GM19468 (cell line): ENCODE results near the gene STK33.

ENCODE experiments used
- ATAC-seq: cut with Tn5 transposase; IDR thresholded peaks from one replicate; pipeline ENCODE4 v1.9.1; 2021; ENCODE audit warnings: mild to moderate bottlenecking, moderate library complexity, moderate number of reproducible peaks; ENCODE audit not compliant: unreplicated experiment; ENCODE audit errors: extremely low read depth

STK33 gene

DNA sequence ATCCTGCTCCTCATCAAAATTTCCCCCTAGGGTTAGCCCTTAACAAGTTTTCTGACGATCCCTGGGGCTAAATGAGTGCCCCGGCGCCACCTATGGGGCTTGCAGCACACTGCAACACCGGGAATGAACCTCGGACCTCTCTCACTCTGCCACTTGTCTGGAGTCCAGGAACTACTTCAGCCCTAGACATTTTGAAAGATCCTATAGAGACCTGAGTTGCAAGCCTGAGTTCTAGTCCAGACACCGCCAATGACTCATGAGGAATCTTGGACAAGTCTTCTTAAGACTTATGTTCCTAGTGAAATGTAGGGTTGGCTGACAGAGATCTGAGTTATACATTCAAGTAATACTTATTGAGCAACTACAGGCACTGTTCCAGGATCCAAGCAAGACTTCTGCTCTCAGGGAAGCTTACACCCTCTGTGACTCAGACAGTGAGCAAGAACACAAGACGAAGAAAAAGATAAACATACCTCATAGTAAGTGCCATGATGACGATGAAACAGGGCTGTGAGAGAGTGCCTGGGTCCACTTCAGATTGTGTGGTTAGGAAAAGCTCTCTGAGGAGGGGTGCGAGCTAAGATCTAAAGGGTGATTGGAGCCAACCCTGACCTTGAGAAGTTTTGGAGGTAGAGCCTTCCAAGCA, 10.2 kb upstream of the STK33 start:
- no peak for ATAC-seq

DNA sequence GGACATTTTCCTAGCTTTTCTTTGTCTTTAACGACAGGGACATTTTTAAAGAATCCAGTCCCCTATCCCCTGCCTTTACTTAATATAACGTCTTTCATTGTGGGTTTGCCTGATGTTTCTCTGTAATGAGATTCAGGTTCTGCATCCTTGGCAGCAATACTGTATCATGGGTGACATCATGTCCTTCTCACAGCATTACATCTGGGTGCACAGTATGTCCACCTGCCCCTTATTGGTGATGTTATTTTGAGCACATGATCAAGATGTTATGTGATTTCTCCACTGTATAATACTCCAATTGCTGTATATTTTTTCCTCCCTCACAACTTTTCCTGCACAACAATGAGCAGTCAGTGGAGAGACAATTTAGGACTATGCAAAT, 9.7 kb upstream of the STK33 start:
- ATAC-seq: no peak

GRCh38 chr11:8601376-8602133, 7.5 kb upstream of the STK33 start:
- ATAC-seq: no peak

DNA sequence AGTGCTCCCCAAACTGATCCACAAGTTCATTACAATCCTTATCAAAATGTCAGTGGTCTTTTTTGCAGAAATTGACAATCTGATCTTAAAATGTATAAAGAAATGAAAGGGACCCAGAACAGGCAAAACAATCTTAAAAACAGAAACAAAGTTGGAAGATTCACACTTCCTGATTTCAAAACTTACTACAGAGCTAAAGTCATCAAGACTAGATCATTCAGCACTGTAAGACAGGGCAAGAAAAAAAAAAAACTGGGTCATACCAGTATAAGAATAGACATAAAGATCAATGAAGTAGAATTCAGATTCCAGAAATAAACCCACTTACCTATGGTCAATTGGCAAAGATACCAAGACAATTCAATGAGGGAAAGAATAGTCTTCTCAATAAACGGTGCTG, 4.5 kb upstream of the STK33 start:
- ATAC-seq: no peak

DNA sequence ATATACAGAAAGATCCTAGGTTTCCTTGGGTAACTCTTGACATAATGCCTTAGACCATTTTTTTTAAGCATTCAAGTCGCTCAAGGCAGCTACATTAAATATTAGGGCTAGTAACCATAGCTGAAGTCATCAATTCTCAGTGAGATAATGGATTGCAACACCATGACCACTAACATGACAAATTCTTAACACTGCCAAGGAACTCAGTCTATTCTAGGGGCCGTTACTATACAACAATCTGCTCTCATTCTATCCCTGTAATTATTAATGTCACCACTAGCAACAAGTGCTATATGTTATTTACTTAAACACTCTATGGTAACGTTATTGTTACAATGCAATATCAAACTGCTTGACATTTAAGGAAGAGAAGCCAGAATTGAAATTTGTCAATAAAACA, 3.2 kb upstream of the STK33 start:
- ATAC-seq: no peak

DNA sequence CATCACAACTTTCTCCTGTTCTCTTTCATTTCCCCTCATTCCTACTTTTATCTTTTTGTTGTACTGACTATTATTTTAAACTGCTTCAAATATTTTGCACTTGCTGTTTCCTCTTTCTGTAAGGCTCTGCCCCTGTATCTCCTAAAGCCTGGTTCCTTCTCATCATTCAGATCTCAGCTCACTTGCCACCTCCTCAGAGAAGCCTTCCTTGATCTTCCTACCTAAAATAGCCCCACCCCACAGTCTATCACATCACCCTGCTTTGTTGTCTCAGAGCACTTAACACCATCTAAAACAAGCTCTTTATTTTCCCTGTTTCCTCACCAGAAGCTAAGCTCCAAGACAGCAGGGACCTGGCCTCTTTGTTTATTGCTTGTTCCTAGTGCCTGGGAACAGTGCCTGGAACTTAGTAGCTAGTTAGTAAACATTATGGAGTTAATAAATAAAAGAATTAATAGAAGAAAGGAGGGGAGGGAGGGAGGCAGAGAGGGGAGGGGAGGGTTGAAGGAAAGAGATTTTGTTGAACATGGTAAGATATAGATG, 2.5 kb upstream of the STK33 start:
- ATAC-seq: no peak

- no peak for ATAC-seq
Measured at GRCh38 chr11:8593455-8593854, 573 bp downstream of the STK33 start.

GRCh38 chr11:8587915-8588314, 6.1 kb downstream of the STK33 start:
- no peak for ATAC-seq

GRCh38 chr11:8586805-8587204, 7.2 kb downstream of the STK33 start:
- no peak for ATAC-seq

DNA sequence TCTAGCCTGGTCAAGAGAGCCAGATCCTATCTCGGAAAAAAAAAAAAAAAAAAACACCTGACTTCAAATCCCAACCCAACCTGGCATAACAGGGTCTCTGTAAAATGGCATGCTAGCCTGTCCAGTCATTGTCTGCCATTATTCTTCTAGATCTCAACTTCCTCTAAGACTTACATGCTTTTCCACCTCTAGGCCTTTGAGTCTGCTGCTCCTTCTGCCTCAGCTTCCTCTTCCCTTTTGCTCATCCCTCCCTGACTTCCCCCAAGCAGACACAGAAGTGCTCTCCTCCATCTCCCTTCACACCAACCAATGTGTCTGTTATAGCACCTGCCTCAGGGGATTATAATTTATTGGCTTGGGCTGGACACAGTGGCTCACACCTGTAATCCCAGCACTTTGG, 7.8 kb downstream of the STK33 start:
- ATAC-seq: no peak

GRCh38 chr11:8584511-8584910, 9.5 kb downstream of the STK33 start:
- ATAC-seq: no peak

DNA sequence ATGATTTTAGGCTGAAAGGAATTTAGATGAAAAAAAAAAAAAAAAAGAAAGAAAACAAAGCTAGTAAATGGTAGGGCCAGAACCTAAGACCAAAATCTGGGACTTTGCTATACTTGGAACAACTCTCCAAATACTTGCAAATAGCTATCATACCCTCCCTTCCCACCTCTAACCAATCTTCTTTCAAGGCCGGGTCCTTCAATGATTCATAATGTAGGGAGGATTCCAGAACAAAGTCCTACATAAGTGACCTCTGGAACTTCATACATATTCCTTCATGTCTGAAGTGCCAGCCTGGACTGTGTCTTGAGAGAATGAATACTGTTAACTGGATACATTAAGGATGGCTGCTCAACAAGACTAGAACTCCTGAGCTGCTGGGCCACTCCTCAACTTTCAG, 9.9 kb downstream of the STK33 start:
- ATAC-seq: no peak

- no peak for ATAC-seq
Measured at GRCh38 chr11:8581300-8581699, 12.7 kb downstream of the STK33 start.

GRCh38 chr11:8577791-8578581, 16.0 kb downstream of the STK33 start:
- no peak for ATAC-seq

DNA sequence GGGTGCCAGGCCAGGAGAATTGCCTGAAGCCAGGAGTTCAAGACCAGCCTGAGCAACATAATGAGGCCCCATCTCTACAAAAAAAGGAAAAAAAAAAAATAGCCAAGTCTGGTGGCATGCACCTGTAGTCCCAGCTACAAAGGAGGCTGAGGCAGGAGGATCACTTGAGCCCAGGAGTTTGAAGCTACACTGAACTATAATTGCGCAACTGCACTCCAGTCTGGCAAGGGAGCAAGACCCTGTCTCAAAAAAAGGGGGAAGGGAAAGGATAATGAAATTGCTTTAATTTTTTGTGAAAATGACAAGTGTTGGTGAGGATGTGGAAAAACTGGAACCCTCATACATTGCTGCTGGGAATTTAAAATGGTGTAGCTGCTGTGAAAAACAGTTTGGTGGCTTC, 19.2 kb downstream of the STK33 start:
- no peak for ATAC-seq

DNA sequence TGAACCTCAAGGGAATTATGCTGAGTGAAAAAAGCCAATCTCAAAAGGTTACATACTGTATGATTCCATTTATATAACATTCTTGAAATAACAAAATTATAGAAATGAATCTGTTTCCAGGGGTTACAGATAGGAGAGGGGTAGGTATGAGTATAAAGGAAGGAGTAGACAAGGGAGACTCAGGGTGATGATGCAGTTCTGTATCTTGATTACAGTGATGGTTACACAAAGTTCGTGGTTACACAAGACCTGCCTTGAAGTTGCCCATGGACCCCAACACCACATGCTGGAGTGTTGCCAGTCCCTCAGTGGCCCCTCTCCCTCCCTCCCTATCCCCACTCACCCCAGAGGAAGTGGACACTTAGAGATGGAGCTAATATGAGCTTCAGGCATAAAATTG, 20.3 kb downstream of the STK33 start:
- ATAC-seq: no peak

- ATAC-seq: no peak
Measured at GRCh38 chr11:8567602-8568198, 26.3 kb downstream of the STK33 start.

- no peak for ATAC-seq
Measured at GRCh38 chr11:8566613-8567210, 27.3 kb downstream of the STK33 start.

- no peak for ATAC-seq
Measured at GRCh38 chr11:8564526-8564925, 29.5 kb downstream of the STK33 start.

GRCh38 chr11:8561461-8561860, 32.6 kb downstream of the STK33 start:
- ATAC-seq: no peak
